H4 (cell line): Measurements from ENCODE around the gene RHBDL1. TPM values are rescaled to one million over a fixed set of nuclear protein-coding genes. Genes with fewer than 3 reads are reported as not detected.

Experiments used
- DNase-seq: peaks from one replicate; pipeline ENCODE4 v3.0.0-alpha.2; 2015; ENCODE audit warnings: low spot score
- total RNA-seq: library from RNA; depleted of rRNA; stranded (reverse); fragments of >200 nt; shearing (Covaris generic); gene quantifications from 2 replicates; pipeline ENCODE4 v1.2.3, GENCODE V29; 2014; rRNA removed

The RHBDL1 gene
- total RNA-seq, 1 experiment from 2014 or later, result 0.31 TPM

DNA sequence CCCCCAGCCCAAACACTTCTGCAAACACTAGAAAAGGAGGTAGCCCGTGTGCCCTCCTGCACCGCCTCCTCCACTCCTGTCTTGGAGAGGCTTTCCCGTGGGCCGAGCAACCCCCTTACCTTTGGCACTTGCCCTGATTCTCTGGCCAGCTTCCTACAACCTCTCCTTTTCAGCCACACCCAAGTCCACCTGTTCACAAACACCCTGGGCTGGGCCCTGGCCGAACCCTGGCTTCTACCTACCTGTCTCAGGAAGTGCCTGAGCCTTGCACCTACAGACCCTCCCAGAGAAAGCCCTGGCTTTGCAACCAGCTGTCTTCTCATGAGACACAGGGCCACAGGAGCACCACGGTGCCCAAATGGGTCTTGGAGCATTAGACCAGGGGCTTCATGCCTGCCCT, 43.5 kb downstream of the RHBDL1 start:
- no peak for DNase-seq

DNA sequence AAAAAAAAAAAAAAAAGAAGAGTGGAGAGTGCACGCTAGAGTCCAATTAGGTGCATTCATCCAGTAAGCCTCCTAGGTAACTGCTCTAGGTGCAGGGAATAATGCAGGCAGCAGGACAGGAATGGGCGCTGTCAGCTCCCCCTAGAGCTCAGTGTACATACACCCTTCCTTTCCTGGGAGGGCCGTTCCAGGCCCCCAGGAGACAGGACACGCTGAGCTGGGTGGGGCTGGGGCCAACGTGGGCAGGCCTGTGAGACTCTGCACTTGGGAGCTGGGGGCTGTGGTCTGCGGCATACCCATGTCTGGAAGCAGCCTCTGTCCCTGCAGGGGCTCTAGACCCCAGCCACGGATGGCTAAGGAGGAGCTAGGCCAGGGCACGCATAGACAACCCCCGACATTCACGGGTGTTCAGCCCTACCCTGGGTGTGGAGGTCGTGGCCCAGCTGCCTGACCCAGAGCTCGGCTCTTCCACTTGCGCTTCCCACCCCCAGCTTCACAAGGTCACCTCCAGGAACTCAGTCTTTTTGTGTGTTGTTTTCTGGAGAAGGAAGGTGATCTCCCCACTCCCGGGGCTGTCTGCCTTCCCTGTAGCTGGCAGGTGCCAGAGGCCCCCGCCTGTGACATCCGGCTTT, 44.5 kb downstream of the RHBDL1 start:
- DNase-seq, result no peak

GRCh38 chr16:720447-720989, 45.0 kb downstream of the RHBDL1 start:
- peak; percentile 60 for DNase-seq

DNA sequence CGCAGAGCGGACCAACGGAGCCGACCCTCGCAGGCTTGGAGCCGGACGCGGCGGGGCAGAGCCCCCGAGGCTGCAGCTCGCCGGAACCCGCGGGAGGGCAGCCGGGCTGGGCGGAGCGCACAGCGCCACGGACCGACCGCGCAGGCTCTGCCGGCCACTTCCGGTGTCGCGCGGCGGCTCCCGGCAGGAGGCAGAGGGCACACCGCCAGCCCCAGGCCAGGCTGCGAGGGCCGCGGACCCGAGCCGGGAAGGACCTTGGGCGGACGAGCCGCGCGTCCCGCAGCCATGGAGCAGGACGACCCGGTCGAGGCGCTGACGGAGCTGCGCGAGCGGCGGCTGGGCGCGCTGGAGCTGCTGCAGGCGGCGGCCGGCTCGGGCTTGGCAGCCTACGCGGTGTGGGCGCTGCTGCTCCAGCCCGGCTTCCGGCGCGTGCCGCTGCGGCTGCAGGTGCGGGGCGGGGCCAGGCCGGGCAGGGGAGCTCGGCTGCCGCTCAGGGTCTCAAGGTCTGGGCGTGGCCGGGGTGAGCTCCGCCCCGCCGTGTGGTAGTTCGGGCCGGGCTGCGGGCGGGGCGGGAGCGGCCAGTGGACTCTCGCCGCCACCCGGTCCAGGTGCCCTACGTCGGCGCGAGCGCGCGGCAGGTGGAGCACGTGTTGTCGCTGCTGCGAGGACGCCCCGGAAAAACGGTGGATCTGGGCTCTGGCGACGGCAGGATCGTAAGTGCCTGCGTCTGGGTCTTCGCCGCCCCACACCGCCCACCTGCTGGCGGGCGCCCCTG, 45.7 kb downstream of the RHBDL1 start, which contains the start of gene ANTKMT:
Gene ANTKMT, plus strand, starts transcription at position 157 of the 775 bp plus-strand sequence. Its CDS starts 129 bp downstream, at position 286.
- peak; percentile 65 for DNase-seq

DNA sequence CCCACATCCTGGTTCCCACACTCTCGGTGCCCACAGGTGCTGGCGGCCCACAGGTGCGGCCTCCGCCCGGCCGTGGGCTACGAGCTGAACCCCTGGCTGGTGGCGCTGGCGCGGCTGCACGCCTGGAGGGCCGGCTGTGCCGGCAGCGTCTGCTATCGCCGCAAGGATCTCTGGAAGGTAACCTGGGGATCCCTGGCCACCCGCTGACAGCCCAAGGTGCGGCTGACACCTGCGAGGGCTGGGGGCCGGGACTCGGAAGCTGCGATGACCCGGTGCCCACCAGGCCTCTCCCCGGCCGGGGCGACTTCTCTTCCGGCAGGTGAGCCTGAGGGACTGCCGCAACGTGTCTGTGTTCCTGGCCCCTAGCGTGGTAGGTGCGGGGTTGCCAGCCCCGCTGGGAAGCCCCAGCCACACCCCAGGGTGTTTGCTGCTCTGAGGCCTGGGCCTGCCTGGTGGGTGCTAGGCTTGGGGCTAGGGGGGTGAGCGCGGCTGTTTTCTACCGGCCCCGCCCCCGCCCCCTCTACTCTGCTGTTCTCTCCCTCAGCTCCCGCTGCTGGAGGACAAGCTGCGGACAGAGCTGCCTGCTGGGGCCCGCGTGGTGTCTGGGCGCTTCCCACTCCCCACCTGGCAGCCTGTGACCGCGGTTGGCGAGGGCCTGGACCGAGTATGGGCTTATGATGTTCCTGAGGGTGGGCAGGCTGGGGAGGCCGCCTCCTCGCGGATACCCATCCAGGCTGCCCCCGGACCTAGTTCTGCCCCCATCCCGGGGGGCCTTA, 46.5 kb downstream of the RHBDL1 start:
- no peak for DNase-seq

- no peak for DNase-seq
Measured at GRCh38 chr16:722835-723633, 47.6 kb downstream of the RHBDL1 start.

- DNase-seq, result no peak
Measured at GRCh38 chr16:723695-724094, 48.2 kb downstream of the RHBDL1 start.

DNA sequence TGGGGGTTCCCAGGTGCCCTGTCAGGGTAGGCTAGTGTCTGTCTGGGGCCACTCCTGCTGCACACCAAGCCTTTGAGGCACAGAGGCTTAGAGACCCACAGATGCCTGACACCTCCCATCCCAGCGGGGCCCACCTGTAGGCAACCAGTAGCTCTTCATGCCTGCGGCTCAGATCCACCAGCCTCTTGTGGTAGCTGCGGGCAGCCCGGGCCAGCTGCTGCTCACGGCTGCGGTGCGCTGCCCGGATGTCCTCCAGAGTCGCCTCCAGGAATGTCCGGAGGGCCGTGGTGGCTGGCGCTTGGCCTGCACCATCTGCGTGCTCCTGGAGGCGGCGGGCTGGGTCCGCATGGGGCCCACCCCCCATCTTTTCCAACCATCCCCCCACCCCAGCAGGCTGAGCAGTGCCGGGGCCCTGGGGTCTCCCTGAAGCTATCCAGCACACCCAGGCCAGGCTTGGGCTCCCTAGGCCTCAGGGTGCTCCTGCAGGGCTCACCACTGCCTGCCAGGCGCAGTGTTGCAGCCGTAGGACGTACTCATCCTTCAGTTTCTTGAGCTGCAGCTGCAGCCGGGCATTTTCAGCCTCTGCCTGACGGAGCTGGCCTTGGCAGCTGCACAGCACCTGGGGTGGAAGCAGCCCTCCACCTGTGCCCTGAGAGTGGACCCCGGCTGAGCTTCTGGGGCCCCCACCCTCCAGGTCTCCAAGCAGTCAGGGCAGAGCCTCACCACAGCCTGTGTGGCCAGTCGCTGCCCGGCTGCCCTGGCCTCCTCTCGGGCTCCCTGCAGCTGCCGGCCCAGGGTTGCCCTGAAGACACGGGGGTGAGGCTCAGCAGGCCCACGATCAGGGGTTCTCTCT, 48.9 kb downstream of the RHBDL1 start:
- no peak for DNase-seq

- no peak for DNase-seq
Measured at GRCh38 chr16:725041-725376, 49.5 kb downstream of the RHBDL1 start.

GRCh38 chr16:725463-726187, 50.2 kb downstream of the RHBDL1 start:
- DNase-seq, result no peak

GRCh38 chr16:726188-726437, 50.6 kb downstream of the RHBDL1 start:
- DNase-seq, result no peak

GRCh38 chr16:726438-727290, 51.2 kb downstream of the RHBDL1 start, which contains the start of the genes CCDC78 and HAGHL:
Gene CCDC78, minus strand, starts transcription at chr16:726443. Its CDS starts 76 bp downstream, at chr16:726367.
Gene HAGHL, plus strand, starts transcription at chr16:727106. Its CDS starts 404 bp downstream, at chr16:727510.
- DNase-seq, result peak; percentile 45

DNA sequence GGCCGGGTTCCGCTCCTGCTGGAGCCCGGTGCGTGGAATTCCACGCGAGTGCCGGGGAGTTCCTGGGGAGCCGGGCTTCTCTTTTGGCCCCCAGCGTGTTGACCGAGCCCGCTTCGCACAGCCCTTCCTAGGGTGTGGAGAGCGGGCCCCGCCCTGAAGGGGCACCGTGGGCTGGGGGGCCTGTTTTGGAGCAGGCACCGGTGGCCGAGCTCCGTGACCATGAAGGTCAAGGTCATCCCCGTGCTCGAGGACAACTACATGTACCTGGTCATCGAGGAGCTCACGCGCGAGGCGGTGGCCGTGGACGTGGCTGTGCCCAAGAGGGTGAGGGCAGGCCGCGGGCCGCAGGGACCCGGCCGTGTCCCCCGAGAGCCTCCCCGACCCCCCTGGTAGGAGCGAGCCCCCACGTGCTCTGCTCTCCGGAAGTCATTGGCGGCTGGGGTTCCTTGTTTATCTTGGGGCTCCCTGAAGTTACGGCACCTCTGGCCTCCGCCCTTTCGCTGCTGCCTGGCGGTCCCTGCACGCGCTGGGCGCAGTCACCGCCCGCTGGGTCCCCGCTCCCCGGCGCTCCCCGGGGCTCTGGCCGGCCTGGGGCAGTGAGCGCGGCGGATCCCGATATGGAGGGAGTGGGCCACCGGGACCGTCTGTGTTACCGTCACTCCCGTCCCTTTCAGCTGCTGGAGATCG, 52.0 kb downstream of the RHBDL1 start:
- no peak for DNase-seq

Other genes with a start within 250 kb of the RHBDL1 start
- gene CAPN15, start 148.0 kb upstream of the RHBDL1 start, total RNA-seq, result 4.4 and 8.3 TPM in 2 replicates
- not detected in 2 replicates for gene PRR35, start 115.3 kb upstream of the RHBDL1 start, total RNA-seq
- gene NHLRC4, start 108.7 kb upstream of the RHBDL1 start, total RNA-seq, result 0.06 and 0.43 TPM in 2 replicates
- 7.6 and 7.7 TPM in 2 replicates for gene PIGQ, start 105.7 kb upstream of the RHBDL1 start, total RNA-seq
- 4.4 and 5.1 TPM in 2 replicates for gene RAB40C, start 85.6 kb upstream of the RHBDL1 start, total RNA-seq
- gene WFIKKN1, start 44.7 kb upstream of the RHBDL1 start, total RNA-seq, result not detected in 2 replicates
- gene METTL26, start 39.4 kb upstream of the RHBDL1 start, total RNA-seq, result 85.7 and 112 TPM in 2 replicates
- 11.9 and 14.5 TPM in 2 replicates for gene MCRIP2, start 33.8 kb upstream of the RHBDL1 start, total RNA-seq
- 2.5 and 4.8 TPM in 2 replicates for gene WDR90, start 26.3 kb upstream of the RHBDL1 start, total RNA-seq
- 6.5 and 32.0 TPM in 2 replicates for gene RHOT2, start 7.5 kb upstream of the RHBDL1 start, total RNA-seq
- gene STUB1, start 4.7 kb downstream of the RHBDL1 start, total RNA-seq, result 102 and 123 TPM in 2 replicates
- gene JMJD8, start 8.7 kb downstream of the RHBDL1 start, total RNA-seq, result 11.3 and 18.1 TPM in 2 replicates
- gene WDR24, start 14.7 kb downstream of the RHBDL1 start, total RNA-seq, result 0.86 and 0.99 TPM in 2 replicates
- 1.0 and 2.2 TPM in 2 replicates for gene FBXL16, start 30.1 kb downstream of the RHBDL1 start, total RNA-seq
- 21.4 and 58.1 TPM in 2 replicates for gene METRN, start 39.4 kb downstream of the RHBDL1 start, total RNA-seq
- gene ANTKMT, start 45.5 kb downstream of the RHBDL1 start, total RNA-seq, result 10.9 and 22.8 TPM in 2 replicates
- 0.23 TPM in 1 of 2 replicates, not detected in the other for gene CCDC78, start 50.8 kb downstream of the RHBDL1 start, total RNA-seq
- gene HAGHL, start 51.4 kb downstream of the RHBDL1 start, total RNA-seq, result 4.1 and 14.5 TPM in 2 replicates
- gene CIAO3, start 65.3 kb downstream of the RHBDL1 start, total RNA-seq, result 15.0 and 18.5 TPM in 2 replicates
- gene MSLN, start 85.1 kb downstream of the RHBDL1 start, total RNA-seq, result not detected in 2 replicates
- 18.6 and 19.6 TPM in 2 replicates for gene RPUSD1, start 112.7 kb downstream of the RHBDL1 start, total RNA-seq
- gene CHTF18, start 112.9 kb downstream of the RHBDL1 start, total RNA-seq, result 6.1 and 7.9 TPM in 2 replicates
- gene GNG13, start 125.1 kb downstream of the RHBDL1 start, total RNA-seq, result not detected in 2 replicates